ENCODE measurements around the gene SOX13. TPM values are rescaled to one million over a fixed set of nuclear protein-coding genes. Genes with fewer than 3 reads are reported as not detected.

The SOX13 gene
- total RNA-seq, 1 experiment from 2014 or later = 21.8 TPM

- no peak overlapping the region for H3K27ac Mint-ChIP-seq (ENCODE audit: unreplicated experiment)
- H3K4me1 Mint-ChIP-seq (ENCODE audit: low read depth, unreplicated experiment) = no peaks in the 10 kb centered on the region
- peaks cover 3% of the 10 kb centered on the region for H3K9me3 Mint-ChIP-seq (ENCODE audit: low read depth, unreplicated experiment)
These were observed 89.7 kb downstream of the SOX13 start for GRCh38 chr1:204162494-204163074.

GRCh38 chr1:204166219-204166618, 93.3 kb downstream of the SOX13 start, which contains the start of gene REN:
TSS of gene REN (minus strand) at chr1:204166337. CDS start at chr1:204166293, 44 bp downstream.
- CTCF ChIA-PET = interaction anchor here (0.6 kb wide), 2 partner anchors 108 to 327 kb away, joined by 3 to 4 read pairs; no protein-coding TSS in a partner anchor
- H3K36me3 Mint-ChIP-seq (ENCODE audit: insufficient read depth, unreplicated experiment) = no peaks in the 10 kb centered on the region
- H3K4me1 Mint-ChIP-seq (ENCODE audit: low read depth, unreplicated experiment) = no peaks in the 10 kb centered on the region
- intact Hi-C loops (cut with micrococcal nuclease; ENCODE audit: unreplicated experiment) = no loop called here
- TF ChIP-seq CTCF (IDR thresholded peaks at IDR 0.05; ENCODE audit: unreplicated experiment) = no peak
- DNase-seq = no peak
- peaks cover 3% of the 10 kb centered on the region for H3K9me3 Mint-ChIP-seq (ENCODE audit: low read depth, unreplicated experiment)
- H3K27ac Mint-ChIP-seq (ENCODE audit: unreplicated experiment) = no peak within 1 kb of the TSS
- no peaks in the 10 kb centered on the region for H3K27me3 Mint-ChIP-seq (ENCODE audit: unreplicated experiment)
- no peak within 1 kb of the TSS for H3K4me3 Mint-ChIP-seq (ENCODE audit: low read depth, unreplicated experiment)
- no TSS peak for BruUV-seq (replicated peaks)

More at GRCh38 chr1:204162494-204163074, 89.7 kb downstream of the SOX13 start:
- intact Hi-C loops (cut with micrococcal nuclease; ENCODE audit: unreplicated experiment) = loop anchor here (1.0 kb wide), 4 partner anchors 36 to 301 kb away; partner anchors contain the start of gene SNRPE
- CTCF ChIA-PET = interaction anchor here (0.7 to 2.9 kb wide), 18 partner anchors 11 to 302 kb away, joined by 3 to 58 read pairs (median 6); partner anchors contain the start of genes ETNK2, GOLT1A, KISS1 and SNRPE
- peaks cover 15% of the 10 kb centered on the region for H3K27me3 Mint-ChIP-seq (ENCODE audit: unreplicated experiment)
- TF ChIP-seq CTCF (IDR thresholded peaks at IDR 0.05; ENCODE audit: unreplicated experiment) = peak; percentile 99
- no TSS peak for BruUV-seq (replicated peaks)
- peak; percentile 94 for DNase-seq
- H3K4me3 Mint-ChIP-seq (ENCODE audit: low read depth, unreplicated experiment) = no peak overlapping the region
- no peaks in the 10 kb centered on the region for H3K36me3 Mint-ChIP-seq (ENCODE audit: insufficient read depth, unreplicated experiment)

GRCh38 chr1:204167730-204168129, 94.8 kb downstream of the SOX13 start:
- CTCF ChIA-PET = interaction anchor here (1.9 kb wide), 1 partner anchor 31 kb away, joined by 5 read pairs; no protein-coding TSS in a partner anchor
- no peak overlapping the region for H3K27ac Mint-ChIP-seq (ENCODE audit: unreplicated experiment)
- BruUV-seq (replicated peaks) = no TSS peak
- peaks cover 8% of the 10 kb centered on the region for H3K36me3 Mint-ChIP-seq (ENCODE audit: insufficient read depth, unreplicated experiment)
- peaks cover 3% of the 10 kb centered on the region for H3K9me3 Mint-ChIP-seq (ENCODE audit: low read depth, unreplicated experiment)
- no peak overlapping the region for H3K4me3 Mint-ChIP-seq (ENCODE audit: low read depth, unreplicated experiment)
- intact Hi-C loops (cut with micrococcal nuclease; ENCODE audit: unreplicated experiment) = no loop called here
- no peak for DNase-seq
- TF ChIP-seq CTCF (IDR thresholded peaks at IDR 0.05; ENCODE audit: unreplicated experiment) = no peak
- no peaks in the 10 kb centered on the region for H3K27me3 Mint-ChIP-seq (ENCODE audit: unreplicated experiment)
- H3K4me1 Mint-ChIP-seq (ENCODE audit: low read depth, unreplicated experiment) = no peaks in the 10 kb centered on the region

- Mint-ChIP-seq H3K9me3 (ENCODE audit: low read depth, unreplicated experiment) (peaks cover 3% of the 10 kb centered on the region), H3K36me3 (ENCODE audit: insufficient read depth, unreplicated experiment) (peaks cover 8% of the 10 kb centered on the region), H3K4me3 (ENCODE audit: low read depth, unreplicated experiment) (no peak overlapping the region), H3K27me3 (ENCODE audit: unreplicated experiment) (no peaks in the 10 kb centered on the region), H3K27ac (ENCODE audit: unreplicated experiment) (no peak overlapping the region), H3K4me1 (ENCODE audit: low read depth, unreplicated experiment) (no peaks in the 10 kb centered on the region)
- DNase-seq = no peak
- TF ChIP-seq CTCF (IDR thresholded peaks at IDR 0.05; ENCODE audit: unreplicated experiment) = no peak
- intact Hi-C loops (cut with micrococcal nuclease; ENCODE audit: unreplicated experiment) = no loop called here
- CTCF ChIA-PET = no interaction called here
- no TSS peak for BruUV-seq (replicated peaks)
These were observed 96.9 kb downstream of the SOX13 start for GRCh38 chr1:204169858-204170257.

All from Calu3 (cell line).